Measurements from ENCODE around the gene KRTAP26-1.

KRTAP26-1 gene

DNA sequence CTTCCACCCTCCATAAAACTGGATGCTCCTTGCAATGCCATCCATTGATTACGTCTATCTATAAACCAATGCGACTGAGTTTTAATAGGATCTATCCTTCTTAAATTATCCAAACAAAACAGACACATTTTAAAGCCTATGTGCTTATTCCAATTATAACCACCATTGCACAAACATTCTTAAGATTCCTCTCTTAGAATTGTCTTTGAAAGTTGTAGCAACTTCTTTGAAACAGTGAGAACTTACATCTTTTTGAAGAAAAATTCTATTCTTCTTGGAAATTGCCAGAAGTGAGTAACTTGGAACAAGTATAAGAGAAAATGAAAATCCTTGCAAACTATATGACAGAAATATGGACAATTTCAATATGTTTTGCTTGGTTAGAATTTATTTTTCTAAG, at the start of gene KRTAP26-1:
KRTAP26-1 (minus strand) TSS at position 101 of the 400 bp plus-strand sequence. CDS start 280 bp downstream, outside the sequence.
- no peaks in the 10 kb centered on the region for H3K4me1 Mint-ChIP-seq
- peaks cover 5% of the 10 kb centered on the region for H3K27me3 Mint-ChIP-seq
- H3K36me3 Mint-ChIP-seq: no peaks in the 10 kb centered on the region
- H3K27ac Mint-ChIP-seq: no peak within 1 kb of the TSS
- H3K4me3 Mint-ChIP-seq: no peak within 1 kb of the TSS
- H3K9me3 Mint-ChIP-seq: peaks cover 7% of the 10 kb centered on the region

GRCh38 chr21:30355906-30356305, 35.8 kb upstream of the KRTAP26-1 start:
- Mint-ChIP-seq H3K4me3 (no peak overlapping the region), H3K4me1 (no peaks in the 10 kb centered on the region), H3K27me3 (peaks cover 9% of the 10 kb centered on the region), H3K36me3 (no peaks in the 10 kb centered on the region), H3K9me3 (no peaks in the 10 kb centered on the region), H3K27ac (no peak overlapping the region)

DNA sequence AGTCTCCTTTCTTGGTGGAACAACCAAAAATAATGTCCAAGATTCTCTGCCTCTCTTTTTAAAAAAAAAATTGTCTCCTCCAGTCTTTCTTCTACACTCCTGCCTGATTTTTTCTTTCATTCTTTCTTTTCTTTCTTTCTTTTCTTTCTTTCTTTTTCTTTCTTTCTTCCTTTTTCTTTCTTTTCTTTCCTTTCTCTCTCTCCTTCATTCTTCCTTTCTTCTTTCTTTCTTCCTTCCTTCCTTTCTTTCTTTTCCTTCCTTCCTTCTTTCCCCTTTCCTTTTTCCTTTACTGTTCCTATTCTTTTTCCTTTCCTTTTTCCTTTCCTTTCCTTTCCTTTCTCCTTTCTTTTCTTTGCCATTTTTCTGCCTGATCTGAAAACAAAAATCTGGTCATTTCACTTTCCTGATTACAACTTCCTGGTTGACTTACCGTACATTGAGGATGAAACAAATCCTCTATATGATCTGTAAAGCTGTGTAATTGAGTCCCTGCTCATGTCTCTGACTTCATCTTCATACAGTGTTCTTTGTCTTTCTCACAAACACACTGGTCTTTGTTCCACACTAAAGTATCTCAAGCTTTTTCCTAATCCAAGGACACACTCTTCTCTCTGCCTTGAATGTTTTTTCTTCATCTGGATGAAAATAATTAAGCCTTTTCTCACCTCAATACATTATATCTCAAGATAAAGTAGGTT, 34.3 kb upstream of the KRTAP26-1 start:
- H3K4me3 Mint-ChIP-seq: no peak overlapping the region
- H3K27me3 Mint-ChIP-seq: peaks cover 9% of the 10 kb centered on the region
- no peaks in the 10 kb centered on the region for H3K36me3 Mint-ChIP-seq
- H3K27ac Mint-ChIP-seq: no peak overlapping the region
- no peaks in the 10 kb centered on the region for H3K9me3 Mint-ChIP-seq
- no peaks in the 10 kb centered on the region for H3K4me1 Mint-ChIP-seq

- Mint-ChIP-seq H3K4me1 (no peaks in the 10 kb centered on the region), H3K36me3 (no peaks in the 10 kb centered on the region), H3K27me3 (peaks cover 7% of the 10 kb centered on the region), H3K9me3 (no peaks in the 10 kb centered on the region), H3K27ac (no peak overlapping the region), H3K4me3 (no peak overlapping the region)
Observed at GRCh38 chr21:30351534-30351933, 31.4 kb upstream of the KRTAP26-1 start.

DNA sequence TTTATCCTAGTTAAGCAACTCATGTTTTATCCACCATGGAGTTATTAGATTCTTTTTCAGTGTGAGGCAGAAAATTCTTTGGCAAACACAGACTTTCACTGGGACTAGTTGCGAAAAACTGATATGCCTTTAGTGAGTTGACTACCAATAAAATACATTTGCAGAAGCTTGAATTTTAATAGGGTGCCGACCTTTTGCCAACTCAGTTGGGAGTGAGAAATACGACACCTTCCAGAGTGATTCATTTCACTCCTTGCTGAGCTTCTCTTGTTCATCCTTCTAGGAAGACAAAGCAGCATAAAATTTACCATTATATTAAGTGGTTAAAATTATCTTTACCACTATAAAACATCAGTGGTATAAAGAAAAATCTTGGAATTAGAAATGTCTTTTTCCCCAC, 29.5 kb upstream of the KRTAP26-1 start:
- H3K9me3 Mint-ChIP-seq: no peaks in the 10 kb centered on the region
- no peaks in the 10 kb centered on the region for H3K36me3 Mint-ChIP-seq
- no peak overlapping the region for H3K4me3 Mint-ChIP-seq
- H3K27ac Mint-ChIP-seq: no peak overlapping the region
- H3K27me3 Mint-ChIP-seq: peaks cover 3% of the 10 kb centered on the region
- H3K4me1 Mint-ChIP-seq: no peaks in the 10 kb centered on the region

- no peak within 1 kb of the TSS for H3K4me3 Mint-ChIP-seq
- peaks cover 3% of the 10 kb centered on the region for H3K27me3 Mint-ChIP-seq
- H3K27ac Mint-ChIP-seq: no peak within 1 kb of the TSS
- H3K36me3 Mint-ChIP-seq: no peaks in the 10 kb centered on the region
- no peaks in the 10 kb centered on the region for H3K9me3 Mint-ChIP-seq
- no peaks in the 10 kb centered on the region for H3K4me1 Mint-ChIP-seq
Observed at GRCh38 chr21:30348506-30348905, 28.4 kb upstream of the KRTAP26-1 start, which contains the start of gene KRTAP23-1. KRTAP23-1 (minus strand) TSS chr21:30348606; CDS start chr21:30348606, 0 bp downstream.

GRCh38 chr21:30345014-30345413, 24.9 kb upstream of the KRTAP26-1 start:
- no peak overlapping the region for H3K4me3 Mint-ChIP-seq
- H3K9me3 Mint-ChIP-seq: no peaks in the 10 kb centered on the region
- no peaks in the 10 kb centered on the region for H3K36me3 Mint-ChIP-seq
- H3K4me1 Mint-ChIP-seq: no peaks in the 10 kb centered on the region
- H3K27ac Mint-ChIP-seq: no peak overlapping the region
- peaks cover 5% of the 10 kb centered on the region for H3K27me3 Mint-ChIP-seq

DNA sequence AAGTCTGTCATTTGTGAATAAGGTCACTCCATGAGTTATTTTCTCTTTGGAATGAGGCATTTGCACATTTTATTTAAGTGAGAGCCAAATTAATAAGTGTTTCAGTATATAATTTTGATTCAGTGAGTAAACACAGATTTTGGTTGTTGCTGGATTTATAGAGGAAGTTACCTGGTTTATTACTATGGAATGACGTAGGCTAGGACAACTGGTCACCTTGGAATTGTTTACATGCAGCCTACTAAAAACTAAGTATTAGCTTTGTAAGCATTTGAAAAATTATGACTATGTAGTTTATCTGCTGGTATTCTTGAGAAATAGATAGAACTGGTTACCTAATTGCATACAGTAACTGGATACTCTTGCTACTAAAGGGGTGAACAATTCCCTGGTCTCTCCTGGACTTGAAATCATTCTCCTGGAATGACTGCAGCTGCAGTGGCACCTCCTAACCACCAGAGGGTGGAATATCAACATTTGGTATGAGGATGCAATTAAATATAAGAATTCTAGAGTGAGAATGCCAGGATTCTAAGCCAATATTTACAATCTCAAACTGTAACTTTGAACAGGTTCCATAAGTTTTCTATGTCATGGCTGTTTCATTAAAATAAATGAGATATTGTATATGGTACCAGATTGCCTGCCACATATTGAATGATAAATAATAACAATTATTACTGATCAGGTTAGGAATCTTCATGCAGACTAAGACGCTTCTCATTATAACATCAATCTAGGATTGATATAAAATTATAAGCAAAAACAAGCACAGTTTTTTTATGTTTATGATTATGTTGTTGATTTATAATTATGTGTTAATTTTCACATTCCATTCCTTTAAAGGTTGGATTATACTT, 20.8 kb upstream of the KRTAP26-1 start:
- no peaks in the 10 kb centered on the region for H3K9me3 Mint-ChIP-seq
- H3K27me3 Mint-ChIP-seq: peaks cover 5% of the 10 kb centered on the region
- no peak overlapping the region for H3K4me3 Mint-ChIP-seq
- H3K36me3 Mint-ChIP-seq: no peaks in the 10 kb centered on the region
- H3K4me1 Mint-ChIP-seq: no peaks in the 10 kb centered on the region
- no peak overlapping the region for H3K27ac Mint-ChIP-seq

GRCh38 chr21:30338717-30339116, 18.6 kb upstream of the KRTAP26-1 start:
- H3K27ac Mint-ChIP-seq: no peak overlapping the region
- H3K9me3 Mint-ChIP-seq: no peaks in the 10 kb centered on the region
- no peaks in the 10 kb centered on the region for H3K4me1 Mint-ChIP-seq
- no peak overlapping the region for H3K4me3 Mint-ChIP-seq
- H3K36me3 Mint-ChIP-seq: no peaks in the 10 kb centered on the region
- H3K27me3 Mint-ChIP-seq: peaks cover 3% of the 10 kb centered on the region

DNA sequence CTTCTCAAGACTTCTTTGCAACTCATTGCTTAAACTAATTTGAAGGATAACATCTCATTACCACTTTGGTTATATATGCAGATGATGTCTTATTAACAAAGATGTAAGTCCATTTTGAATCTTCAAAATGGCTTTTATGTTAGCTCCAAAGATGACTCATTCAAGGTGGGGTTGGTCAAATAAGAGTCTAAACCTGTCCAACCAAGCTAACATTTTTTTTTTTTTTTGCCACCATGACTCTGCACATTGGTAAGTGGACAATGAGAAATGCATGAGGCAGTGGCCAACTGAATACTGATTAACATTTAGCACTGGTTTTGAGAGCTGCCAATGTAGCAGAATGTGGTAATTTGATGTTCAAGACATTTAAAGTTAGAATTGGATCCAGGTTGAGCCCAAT, 17.7 kb upstream of the KRTAP26-1 start:
- Mint-ChIP-seq H3K4me3 (no peak overlapping the region), H3K27ac (no peak overlapping the region), H3K4me1 (no peaks in the 10 kb centered on the region), H3K27me3 (peaks cover 3% of the 10 kb centered on the region), H3K36me3 (no peaks in the 10 kb centered on the region), H3K9me3 (no peaks in the 10 kb centered on the region)

DNA sequence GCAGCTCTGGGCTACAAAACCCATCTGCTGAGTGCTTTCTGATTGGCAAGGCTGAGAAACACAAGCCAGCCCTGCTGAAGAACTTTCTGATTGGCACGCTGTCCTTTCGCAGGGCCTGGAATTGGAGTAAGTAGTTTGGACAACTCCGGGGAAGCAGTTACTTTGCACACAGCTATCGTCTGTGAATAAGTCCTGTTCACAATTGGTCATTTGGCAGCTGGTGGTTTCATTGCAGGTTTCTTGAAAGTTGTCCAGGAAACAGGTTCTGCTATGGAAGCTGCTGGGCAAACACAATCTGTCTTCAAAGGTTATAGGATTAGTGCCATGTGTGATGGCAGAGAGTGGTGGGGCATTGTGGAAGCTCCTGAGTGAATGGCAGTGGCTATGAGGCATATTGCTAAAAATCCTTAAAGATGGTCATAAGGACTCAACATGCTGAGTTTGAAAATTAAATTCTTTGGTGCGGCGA, 17.2 kb upstream of the KRTAP26-1 start, which contains the start of gene KRTAP27-1:
KRTAP27-1 (minus strand) TSS at position 419 of the 469 bp plus-strand sequence; CDS start at position 393, 26 bp downstream.
- no peak within 1 kb of the TSS for H3K27ac Mint-ChIP-seq
- H3K36me3 Mint-ChIP-seq: no peaks in the 10 kb centered on the region
- no peaks in the 10 kb centered on the region for H3K4me1 Mint-ChIP-seq
- H3K9me3 Mint-ChIP-seq: no peaks in the 10 kb centered on the region
- no peak within 1 kb of the TSS for H3K4me3 Mint-ChIP-seq
- peaks cover 3% of the 10 kb centered on the region for H3K27me3 Mint-ChIP-seq

DNA sequence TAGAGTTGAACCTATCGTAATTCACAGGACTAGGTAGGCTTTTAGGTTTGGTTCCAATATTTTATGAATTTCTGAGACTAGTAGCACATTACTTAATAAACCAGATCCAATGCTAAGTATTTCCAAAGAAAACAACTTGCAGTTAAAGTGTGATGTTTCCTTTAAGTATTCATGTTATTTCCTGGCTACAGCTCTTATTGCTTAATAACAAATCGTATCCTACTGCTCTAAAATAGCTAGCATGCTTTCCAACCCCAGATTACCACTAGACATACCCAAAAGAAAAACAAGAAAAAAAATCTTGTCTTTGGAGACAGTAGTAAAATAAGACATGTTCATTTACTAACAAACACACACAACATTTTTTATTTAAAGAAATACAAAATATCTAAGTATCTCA, 16.5 kb upstream of the KRTAP26-1 start:
- no peaks in the 10 kb centered on the region for H3K9me3 Mint-ChIP-seq
- H3K27ac Mint-ChIP-seq: no peak overlapping the region

GRCh38 chr21:30333736-30334135, 13.6 kb upstream of the KRTAP26-1 start:
- Mint-ChIP-seq H3K4me1 (no peaks in the 10 kb centered on the region), H3K4me3 (no peak overlapping the region), H3K27ac (no peak overlapping the region), H3K27me3 (peaks cover 3% of the 10 kb centered on the region), H3K36me3 (no peaks in the 10 kb centered on the region), H3K9me3 (no peaks in the 10 kb centered on the region)

More for the DNA sequence above, 16.5 kb upstream of the KRTAP26-1 start:
- Mint-ChIP-seq H3K4me3 (no peak overlapping the region), H3K4me1 (no peaks in the 10 kb centered on the region), H3K36me3 (no peaks in the 10 kb centered on the region), H3K27me3 (peaks cover 3% of the 10 kb centered on the region)

- H3K36me3 Mint-ChIP-seq: no peaks in the 10 kb centered on the region
- no peak overlapping the region for H3K4me3 Mint-ChIP-seq
- no peak overlapping the region for H3K27ac Mint-ChIP-seq
- no peaks in the 10 kb centered on the region for H3K4me1 Mint-ChIP-seq
- H3K27me3 Mint-ChIP-seq: peaks cover 3% of the 10 kb centered on the region
- H3K9me3 Mint-ChIP-seq: no peaks in the 10 kb centered on the region
Observed at GRCh38 chr21:30332681-30333080, 12.6 kb upstream of the KRTAP26-1 start.

DNA sequence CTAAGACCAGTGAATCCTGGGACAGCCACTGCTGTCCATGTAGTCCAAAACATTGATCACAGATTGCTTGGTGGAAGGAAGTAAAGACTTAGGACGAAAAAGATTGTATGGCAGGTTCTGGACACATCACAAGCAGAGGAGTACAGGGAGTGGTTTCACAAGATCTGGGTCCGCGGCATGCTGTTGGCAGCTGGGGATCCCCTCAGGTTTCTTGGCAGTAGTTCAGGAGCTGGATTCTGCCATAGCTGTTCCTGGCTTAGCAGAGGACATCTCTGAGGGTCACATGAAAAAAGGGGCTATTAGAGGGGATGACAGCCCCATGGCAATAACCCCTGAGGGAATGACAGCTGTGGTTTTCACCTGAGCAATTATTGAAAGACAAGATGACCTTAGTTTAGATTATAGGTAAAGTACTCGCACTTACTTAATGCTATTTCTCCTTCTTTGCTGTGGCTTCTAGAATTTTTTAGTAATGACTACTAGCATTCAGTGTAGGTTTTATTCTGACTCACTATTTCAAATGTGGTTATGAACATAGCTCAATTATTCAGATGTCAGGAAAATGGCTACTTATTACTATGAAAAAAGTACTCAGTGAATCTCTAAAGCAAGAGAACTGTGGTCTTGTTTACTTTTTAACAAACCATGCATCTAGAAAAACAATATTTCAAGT, 9.2 kb upstream of the KRTAP26-1 start:
- Mint-ChIP-seq H3K4me3 (no peak overlapping the region), H3K4me1 (no peaks in the 10 kb centered on the region), H3K36me3 (no peaks in the 10 kb centered on the region), H3K9me3 (peaks cover 11% of the 10 kb centered on the region), H3K27ac (no peak overlapping the region), H3K27me3 (peaks cover 9% of the 10 kb centered on the region)
